HepG2 (cell line): Measurements from ENCODE around the gene SWI5. TPM values are rescaled to one million over a fixed set of nuclear protein-coding genes. Genes with fewer than 3 reads are reported as not detected.

Experiments used
- CEBPB ChIP-seq: IDR thresholded peaks from 2 replicates; pipeline ENCODE4 v1.6.1; 2011; ENCODE audit warnings: low read depth, low read length, improper control_type of control experiment, borderline replicate concordance
- ESRRA ChIP-seq: sonication (generic); formaldehyde crosslinking; IDR thresholded peaks from 2 replicates; pipeline ENCODE4 v1.5.1; 2020; ENCODE audit warnings: mild to moderate bottlenecking, low read depth, missing genetic modification reagents
- IRF2 ChIP-seq: IDR thresholded peaks from 2 replicates; pipeline ENCODE4 v1.6.1; 2018; ENCODE audit warnings: missing genetic modification reagents, missing compliant biosample characterization
- KDM1A ChIP-seq: IDR thresholded peaks from 2 replicates; pipeline ENCODE4 v1.6.1; 2016; ENCODE audit warnings: missing compliant biosample characterization
- MATR3 ChIP-seq: sonication (generic); formaldehyde crosslinking; IDR thresholded peaks from 2 replicates; pipeline ENCODE4 v1.4.0; 2020; ENCODE audit warnings: missing genetic modification reagents
- RBM22 ChIP-seq: fragments of 200-400 bp; formaldehyde crosslinking; optimal IDR thresholded peaks from 2 replicates; pipeline ENCODE3; 2017; ENCODE audit warnings: mild to moderate bottlenecking, low read length, moderate library complexity
- SALL2 ChIP-seq: sonication (generic); formaldehyde crosslinking; IDR thresholded peaks from 2 replicates; pipeline ENCODE4 v1.8.1; 2023; ENCODE audit warnings: mild to moderate bottlenecking, missing genetic modification reagents, inconsistent platforms
- SMARCC2 ChIP-seq: fragments of 450-650 bp; IDR thresholded peaks from 2 replicates; pipeline ENCODE4 v1.6.1; 2017; ENCODE audit warnings: antibody characterized with exemption, mild to moderate bottlenecking
- SRSF1 ChIP-seq: fragments of 200-400 bp; formaldehyde crosslinking; optimal IDR thresholded peaks from 2 replicates; pipeline ENCODE3; 2017; ENCODE audit warnings: mild to moderate bottlenecking, low read depth, low read length, moderate library complexity
- TEAD2 ChIP-seq: sonication (generic); formaldehyde crosslinking; IDR thresholded peaks from 2 replicates; pipeline ENCODE4 v1.9.0; 2021; ENCODE audit warnings: missing genetic modification reagents
- ZMAT3 ChIP-seq: sonication (generic); formaldehyde crosslinking; conservative IDR thresholded peaks from 2 replicates; pipeline ENCODE4 v1.7.0; 2021; ENCODE audit warnings: missing genetic modification reagents
- ZNF207 ChIP-seq: fragments of 450-650 bp; IDR thresholded peaks from 2 replicates; pipeline ENCODE4 v1.6.1; 2016; ENCODE audit warnings: antibody characterized with exemption, borderline replicate concordance
- ZNF264 ChIP-seq: sonication (generic); formaldehyde crosslinking; IDR thresholded peaks from 2 replicates; pipeline ENCODE4 v1.4.0; 2020; ENCODE audit warnings: missing genetic modification reagents
- ZNF577 ChIP-seq: sonication (generic); formaldehyde crosslinking; IDR thresholded peaks from 2 replicates; pipeline ENCODE4 v1.4.0; 2020; ENCODE audit warnings: mild to moderate bottlenecking, low read depth, missing genetic modification reagents, borderline replicate concordance
- polyA plus RNA-seq, 8 experiments: library from polyadenylated mRNA; depleted of rRNA in 3 of 8; stranded (reverse) in 7 of 8; unstranded in 1 of 8; fragments of >200 nt; fragmentation: Illumina TruSeq in 4 of 8; extraction: Trizol in 4 of 8; gene quantifications; 2 replicates each; pipeline versions ENCODE4 v1.2.1 to v1.2.3, GENCODE V29; 2011 to 2016; ENCODE audit warnings: low read depth in 4 of 8, missing spikeins in 1 of 8, mixed read lengths in 1 of 8; ENCODE audit not compliant: insufficient read depth in 1 of 8
- total RNA-seq, 5 experiments: library from RNA; depleted of rRNA; stranded (reverse); fragments of >200 nt; fragmentation: Illumina TruSeq; extraction: Trizol; gene quantifications; 2 replicates each; pipeline ENCODE4 v1.2.3, GENCODE V29; 2016; ENCODE audit warnings: low read depth in 1 of 5
- TF ChIP-seq, protein P1 (sequence below): sonication (generic); formaldehyde crosslinking; IDR thresholded peaks from 2 replicates; pipeline ENCODE4 v1.4.0; 2020; ENCODE audit warnings: missing genetic modification reagents, borderline replicate concordance
- TF ChIP-seq, protein P2 (sequence below): sonication (generic); formaldehyde crosslinking; conservative IDR thresholded peaks from 2 replicates; pipeline ENCODE4 v1.8.0; 2022; ENCODE audit warnings: mild to moderate bottlenecking, moderate library complexity, missing genetic modification reagents
- TF ChIP-seq, protein P3 (sequence below): sonication (generic); formaldehyde crosslinking; IDR thresholded peaks from 2 replicates; pipeline ENCODE4 v1.4.0; 2020; ENCODE audit warnings: mild to moderate bottlenecking, missing genetic modification reagents, borderline replicate concordance
- TF ChIP-seq, protein P4 (sequence below): sonication (generic); formaldehyde crosslinking; IDR thresholded peaks from 2 replicates; pipeline ENCODE4 v1.8.0; 2022; ENCODE audit warnings: mild to moderate bottlenecking, missing genetic modification reagents, moderate library complexity
- TF ChIP-seq, protein P5 (sequence below): IDR thresholded peaks from 2 replicates; pipeline ENCODE4 v1.6.1; 2016; ENCODE audit warnings: mild to moderate bottlenecking

SWI5 gene
- total and polyA plus RNA-seq, 2 of the 13 experiments (the other 11 are each of a cell fraction or from before 2014, with no cell fraction given), result 39.2 to 41.0 TPM

DNA sequence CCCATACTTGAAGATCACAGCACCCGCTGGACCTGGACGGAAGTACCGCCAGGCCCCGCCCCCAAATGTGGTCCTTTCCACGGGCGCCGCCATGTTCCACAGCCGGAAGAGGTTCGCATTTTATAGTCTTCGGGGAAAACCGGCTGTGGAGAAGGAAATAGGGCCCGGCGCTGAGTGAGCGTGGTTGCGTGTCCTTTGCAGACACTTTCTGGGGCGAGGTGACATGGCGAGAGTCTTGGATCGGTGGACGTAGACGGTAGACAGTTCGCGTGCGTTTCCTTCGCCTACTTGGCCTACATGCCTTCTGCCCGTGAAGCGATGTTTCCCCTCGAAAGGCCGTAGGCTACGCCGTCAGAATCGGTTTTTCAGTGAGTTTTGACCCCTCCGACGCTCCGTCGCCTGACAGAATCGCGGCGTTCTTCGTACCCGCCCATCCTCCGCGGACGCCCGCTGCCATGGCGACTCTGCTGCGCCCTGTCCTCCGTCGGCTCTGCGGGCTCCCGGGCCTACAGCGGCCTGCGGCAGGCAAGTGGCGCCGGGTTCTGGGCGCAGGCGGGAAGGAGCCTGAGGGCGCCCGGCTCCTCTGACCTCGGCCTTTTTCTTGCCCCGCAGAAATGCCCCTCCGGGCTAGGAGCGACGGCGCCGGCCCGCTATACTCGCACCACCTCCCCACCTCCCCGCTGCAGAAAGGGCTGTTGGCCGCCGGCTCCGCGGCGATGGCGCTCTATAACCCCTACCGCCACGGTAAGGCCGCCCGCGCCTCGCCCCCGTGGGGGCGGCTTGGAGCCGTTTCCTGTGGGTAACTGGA, 46.5 kb downstream of the SWI5 start, which contains the start of the genes COQ4 and TRUB2 (continued):
- peak; percentile 81 for TF ChIP-seq RBM22
- TF ChIP-seq ZNF264, result peak; percentile 64; the same call in 1 of the 2 replicates
- no peak for TF ChIP-seq KDM1A (CRISPR knock-in tag)
- TF ChIP-seq, protein P1, sequence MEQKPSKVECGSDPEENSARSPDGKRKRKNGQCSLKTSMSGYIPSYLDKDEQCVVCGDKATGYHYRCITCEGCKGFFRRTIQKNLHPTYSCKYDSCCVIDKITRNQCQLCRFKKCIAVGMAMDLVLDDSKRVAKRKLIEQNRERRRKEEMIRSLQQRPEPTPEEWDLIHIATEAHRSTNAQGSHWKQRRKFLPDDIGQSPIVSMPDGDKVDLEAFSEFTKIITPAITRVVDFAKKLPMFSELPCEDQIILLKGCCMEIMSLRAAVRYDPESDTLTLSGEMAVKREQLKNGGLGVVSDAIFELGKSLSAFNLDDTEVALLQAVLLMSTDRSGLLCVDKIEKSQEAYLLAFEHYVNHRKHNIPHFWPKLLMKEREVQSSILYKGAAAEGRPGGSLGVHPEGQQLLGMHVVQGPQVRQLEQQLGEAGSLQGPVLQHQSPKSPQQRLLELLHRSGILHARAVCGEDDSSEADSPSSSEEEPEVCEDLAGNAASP (CRISPR knock-in tag), result no peak
- TF ChIP-seq ESRRA, result no peak
- no peak for TF ChIP-seq MATR3 (CRISPR knock-in tag)
- TF ChIP-seq, protein P2, sequence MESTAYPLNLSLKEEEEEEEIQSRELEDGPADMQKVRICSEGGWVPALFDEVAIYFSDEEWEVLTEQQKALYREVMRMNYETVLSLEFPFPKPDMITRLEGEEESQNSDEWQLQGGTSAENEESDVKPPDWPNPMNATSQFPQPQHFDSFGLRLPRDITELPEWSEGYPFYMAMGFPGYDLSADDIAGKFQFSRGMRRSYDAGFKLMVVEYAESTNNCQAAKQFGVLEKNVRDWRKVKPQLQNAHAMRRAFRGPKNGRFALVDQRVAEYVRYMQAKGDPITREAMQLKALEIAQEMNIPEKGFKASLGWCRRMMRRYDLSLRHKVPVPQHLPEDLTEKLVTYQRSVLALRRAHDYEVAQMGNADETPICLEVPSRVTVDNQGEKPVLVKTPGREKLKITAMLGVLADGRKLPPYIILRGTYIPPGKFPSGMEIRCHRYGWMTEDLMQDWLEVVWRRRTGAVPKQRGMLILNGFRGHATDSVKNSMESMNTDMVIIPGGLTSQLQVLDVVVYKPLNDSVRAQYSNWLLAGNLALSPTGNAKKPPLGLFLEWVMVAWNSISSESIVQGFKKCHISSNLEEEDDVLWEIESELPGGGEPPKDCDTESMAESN (CRISPR knock-in tag), result 0 out of 2 replicates have a peak, but pooled peaks have one; percentile 15
- TF ChIP-seq, protein P3, sequence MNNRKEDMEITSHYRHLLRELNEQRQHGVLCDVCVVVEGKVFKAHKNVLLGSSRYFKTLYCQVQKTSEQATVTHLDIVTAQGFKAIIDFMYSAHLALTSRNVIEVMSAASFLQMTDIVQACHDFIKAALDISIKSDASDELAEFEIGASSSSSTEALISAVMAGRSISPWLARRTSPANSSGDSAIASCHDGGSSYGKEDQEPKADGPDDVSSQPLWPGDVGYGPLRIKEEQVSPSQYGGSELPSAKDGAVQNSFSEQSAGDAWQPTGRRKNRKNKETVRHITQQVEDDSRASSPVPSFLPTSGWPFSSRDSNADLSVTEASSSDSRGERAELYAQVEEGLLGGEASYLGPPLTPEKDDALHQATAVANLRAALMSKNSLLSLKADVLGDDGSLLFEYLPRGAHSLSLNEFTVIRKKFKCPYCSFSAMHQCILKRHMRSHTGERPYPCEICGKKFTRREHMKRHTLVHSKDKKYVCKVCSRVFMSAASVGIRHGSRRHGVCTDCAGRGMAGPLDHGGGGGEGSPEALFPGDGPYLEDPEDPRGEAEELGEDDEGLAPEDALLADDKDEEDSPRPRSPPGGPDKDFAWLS (CRISPR knock-in tag), result no peak
- TF ChIP-seq CEBPB, result no peak
- peak; percentile 60; the same call in 1 of the 2 replicates for TF ChIP-seq ZMAT3 (CRISPR knock-in tag)
- TF ChIP-seq, protein P4, sequence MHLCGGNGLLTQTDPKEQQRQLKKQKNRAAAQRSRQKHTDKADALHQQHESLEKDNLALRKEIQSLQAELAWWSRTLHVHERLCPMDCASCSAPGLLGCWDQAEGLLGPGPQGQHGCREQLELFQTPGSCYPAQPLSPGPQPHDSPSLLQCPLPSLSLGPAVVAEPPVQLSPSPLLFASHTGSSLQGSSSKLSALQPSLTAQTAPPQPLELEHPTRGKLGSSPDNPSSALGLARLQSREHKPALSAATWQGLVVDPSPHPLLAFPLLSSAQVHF, result 0 out of 2 replicates have a peak, but pooled peaks have one; percentile 25
- TF ChIP-seq, protein P5, sequence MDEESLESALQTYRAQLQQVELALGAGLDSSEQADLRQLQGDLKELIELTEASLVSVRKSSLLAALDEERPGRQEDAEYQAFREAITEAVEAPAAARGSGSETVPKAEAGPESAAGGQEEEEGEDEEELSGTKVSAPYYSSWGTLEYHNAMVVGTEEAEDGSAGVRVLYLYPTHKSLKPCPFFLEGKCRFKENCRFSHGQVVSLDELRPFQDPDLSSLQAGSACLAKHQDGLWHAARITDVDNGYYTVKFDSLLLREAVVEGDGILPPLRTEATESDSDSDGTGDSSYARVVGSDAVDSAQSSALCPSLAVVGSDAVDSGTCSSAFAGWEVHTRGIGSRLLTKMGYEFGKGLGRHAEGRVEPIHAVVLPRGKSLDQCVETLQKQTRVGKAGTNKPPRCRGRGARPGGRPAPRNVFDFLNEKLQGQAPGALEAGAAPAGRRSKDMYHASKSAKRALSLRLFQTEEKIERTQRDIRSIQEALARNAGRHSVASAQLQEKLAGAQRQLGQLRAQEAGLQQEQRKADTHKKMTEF, result peak; percentile 94
- TF ChIP-seq SMARCC2, result no peak
- TF ChIP-seq SALL2, result peak; percentile 85
- no peak for TF ChIP-seq SRSF1
- no peak; the same call in 1 of the 2 replicates for TF ChIP-seq TEAD2 (CRISPR knock-in tag)
- TF ChIP-seq ZNF207, result no peak
- TF ChIP-seq ZNF577 (CRISPR knock-in tag), result no peak
- TF ChIP-seq IRF2 (CRISPR knock-in tag), result peak; percentile 89
